GM11168 (cell line): ENCODE results near the gene NKD2.
"Not testable (repeated sequence)": the region's sequence is repeated elsewhere in the genome, so short reads cannot be mapped to it uniquely, and the experiment has no call there.

ENCODE experiments used
- in situ Hi-C: fragments of 300-500 bp; cut with MboI; formaldehyde crosslinking; loops from one replicate; pipeline ENCODE4 v1.12.0; 2022; ENCODE audit warnings: low sequenced_read_pairs; ENCODE audit not compliant: unreplicated experiment

The NKD2 gene

GRCh38 chr5:1054018-1054798 lies 45.6 kb downstream of the NKD2 start:
- in situ Hi-C loops = no loop called here

- in situ Hi-C loops = loop anchor here (5.0 kb wide), 1 partner anchor 58 kb away; no protein-coding TSS in a partner anchor
Observed at GRCh38 chr5:1054799-1055775, 46.5 kb downstream of the NKD2 start.

- in situ Hi-C loops = loop anchor here (5.0 kb wide), 1 partner anchor 59 kb away; no protein-coding TSS in a partner anchor
Observed at GRCh38 chr5:1055896-1056610, 47.5 kb downstream of the NKD2 start.

- in situ Hi-C loops = loop anchor here (5.0 kb wide), 1 partner anchor 60 kb away; no protein-coding TSS in a partner anchor
Observed at GRCh38 chr5:1056611-1057484, 48.2 kb downstream of the NKD2 start.

- in situ Hi-C loops = loop anchor here (5.0 kb wide), 1 partner anchor 60 kb away; no protein-coding TSS in a partner anchor
Observed at GRCh38 chr5:1057485-1058082, 49.0 kb downstream of the NKD2 start.

GRCh38 chr5:1058083-1058945 lies 49.7 kb downstream of the NKD2 start:
- in situ Hi-C loops = loop anchor here (5.0 kb wide), 1 partner anchor 61 kb away; no protein-coding TSS in a partner anchor

GRCh38 chr5:1058988-1059883 lies 50.6 kb downstream of the NKD2 start:
- in situ Hi-C loops = loop anchor here (5.0 kb wide), 1 partner anchor 62 kb away; no protein-coding TSS in a partner anchor

- in situ Hi-C loops = loop anchor here (5.0 kb wide), 1 partner anchor 63 kb away; no protein-coding TSS in a partner anchor
Observed at GRCh38 chr5:1059884-1060263, 51.3 kb downstream of the NKD2 start.

GRCh38 chr5:1060535-1060981 lies 52.0 kb downstream of the NKD2 start:
- in situ Hi-C loops = no loop called here

GRCh38 chr5:1061292-1061691 lies 52.7 kb downstream of the NKD2 start:
- in situ Hi-C loops = not testable (repeated sequence)

GRCh38 chr5:1061916-1062315 lies 53.3 kb downstream of the NKD2 start:
- in situ Hi-C loops = no loop called here

GRCh38 chr5:1062761-1063568 lies 54.4 kb downstream of the NKD2 start:
- in situ Hi-C loops = no loop called here

- in situ Hi-C loops = no loop called here
Observed at GRCh38 chr5:1063661-1064382, 55.2 kb downstream of the NKD2 start.

GRCh38 chr5:1064383-1065142 lies 56.0 kb downstream of the NKD2 start:
- in situ Hi-C loops = no loop called here
